GM18502 (cell line): ENCODE results near the gene BMPER.

Experiments
- ATAC-seq: cut with Tn5 transposase; IDR thresholded peaks from one replicate; pipeline ENCODE4 v1.9.1; 2021; ENCODE audit warnings: mild to moderate bottlenecking; ENCODE audit not compliant: unreplicated experiment, poor library complexity

Gene BMPER

GRCh38 chr7:34015651-34016050, 110.3 kb downstream of the BMPER start:
- ATAC-seq, result no peak

- no peak for ATAC-seq
Measured at GRCh38 chr7:34016876-34017275, 111.5 kb downstream of the BMPER start.

- ATAC-seq, result no peak
Measured at GRCh38 chr7:34019301-34019790, 114.0 kb downstream of the BMPER start.

GRCh38 chr7:34022626-34023025, 117.3 kb downstream of the BMPER start:
- ATAC-seq, result no peak

- ATAC-seq, result no peak
Measured at GRCh38 chr7:34025600-34025999, 120.3 kb downstream of the BMPER start.

GRCh38 chr7:34026481-34027190, 121.3 kb downstream of the BMPER start:
- no peak for ATAC-seq

- ATAC-seq, result no peak
Measured at GRCh38 chr7:34031156-34031555, 125.8 kb downstream of the BMPER start.

- ATAC-seq, result no peak
Measured at GRCh38 chr7:34034728-34035127, 129.4 kb downstream of the BMPER start.

- no peak for ATAC-seq
Measured at GRCh38 chr7:34036051-34036920, 130.9 kb downstream of the BMPER start.

GRCh38 chr7:34036972-34037792, 131.8 kb downstream of the BMPER start:
- ATAC-seq, result no peak

GRCh38 chr7:34038816-34039470, 133.6 kb downstream of the BMPER start:
- no peak for ATAC-seq

GRCh38 chr7:34041707-34042106, 136.4 kb downstream of the BMPER start:
- no peak for ATAC-seq

GRCh38 chr7:34042406-34042805, 137.1 kb downstream of the BMPER start:
- ATAC-seq, result no peak

- no peak for ATAC-seq
Measured at GRCh38 chr7:34043461-34044305, 138.3 kb downstream of the BMPER start.

- no peak for ATAC-seq
Measured at GRCh38 chr7:34044306-34044643, 138.9 kb downstream of the BMPER start.

- ATAC-seq, result no peak
Measured at GRCh38 chr7:34044734-34045353, 139.5 kb downstream of the BMPER start.

- ATAC-seq, result no peak
Measured at GRCh38 chr7:34048445-34048844, 143.1 kb downstream of the BMPER start.

- ATAC-seq, result no peak
Measured at GRCh38 chr7:34054075-34054474, 148.7 kb downstream of the BMPER start.

GRCh38 chr7:34057136-34057535, 151.8 kb downstream of the BMPER start:
- ATAC-seq, result no peak
